GM18505 (cell line): ENCODE measurements around the gene SMAD9.

Source experiments
- ATAC-seq: cut with Tn5 transposase; IDR thresholded peaks from one replicate; pipeline ENCODE4 v1.9.1; 2021; ENCODE audit not compliant: unreplicated experiment
- POLR2A ChIP-seq: IDR thresholded peaks from 4 replicates; pipeline ENCODE4 v1.6.1; 2011; ENCODE audit warnings: borderline replicate concordance; ENCODE audit not compliant: insufficient read depth, insufficient read length; ENCODE audit errors: extremely low read depth

SMAD9 gene

DNA sequence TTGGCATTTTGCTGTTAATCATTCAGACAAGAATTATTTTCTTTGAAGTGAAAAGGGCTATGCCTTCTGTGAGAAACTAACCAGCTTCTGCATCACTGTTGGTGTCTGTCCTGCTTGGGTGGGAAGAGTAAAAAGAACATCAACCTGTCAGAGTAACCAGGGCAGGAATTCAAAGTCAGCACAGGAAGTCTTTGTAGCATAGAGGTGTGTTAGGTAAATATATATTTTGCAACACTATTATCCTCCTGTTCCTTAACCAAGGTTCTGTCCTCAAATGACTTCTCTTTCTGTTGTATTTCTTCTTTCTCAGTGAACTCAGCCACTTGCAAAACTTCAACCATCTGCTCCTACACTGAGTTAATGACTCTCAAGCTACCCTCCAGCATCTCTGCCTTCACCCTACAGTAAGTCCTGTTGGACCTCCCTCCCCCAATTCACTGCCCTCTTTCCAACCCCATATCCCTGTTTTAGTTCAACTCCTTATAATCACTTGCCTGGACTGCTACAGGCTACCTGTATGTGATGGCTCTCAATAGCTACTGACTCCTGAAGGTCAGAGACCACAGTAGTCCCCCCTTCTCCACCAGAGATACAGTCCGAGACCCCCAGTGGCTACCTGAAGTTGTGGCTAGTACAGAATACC, 49.9 kb downstream of the SMAD9 start:
- no peak for TF ChIP-seq POLR2A
- no peak for ATAC-seq

DNA sequence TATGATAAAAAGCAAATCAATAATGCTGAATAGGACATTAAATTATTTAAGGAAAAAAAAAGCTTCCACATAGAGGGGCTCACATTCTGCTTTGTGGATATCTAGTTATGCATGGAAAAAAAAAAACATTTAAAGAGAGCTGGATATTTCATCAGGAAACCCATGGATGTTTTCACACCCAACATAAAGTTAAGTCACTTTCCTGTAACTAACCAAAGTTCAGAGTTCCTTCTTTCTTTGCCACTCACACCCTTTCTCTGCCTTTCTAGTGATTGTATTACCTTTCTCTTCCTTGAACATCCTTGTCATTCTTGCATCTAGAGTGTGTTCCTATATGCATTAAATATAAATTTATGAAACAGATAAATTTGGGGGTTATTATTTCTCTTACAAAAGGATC, 53.8 kb downstream of the SMAD9 start:
- no peak for TF ChIP-seq POLR2A
- no peak for ATAC-seq

DNA sequence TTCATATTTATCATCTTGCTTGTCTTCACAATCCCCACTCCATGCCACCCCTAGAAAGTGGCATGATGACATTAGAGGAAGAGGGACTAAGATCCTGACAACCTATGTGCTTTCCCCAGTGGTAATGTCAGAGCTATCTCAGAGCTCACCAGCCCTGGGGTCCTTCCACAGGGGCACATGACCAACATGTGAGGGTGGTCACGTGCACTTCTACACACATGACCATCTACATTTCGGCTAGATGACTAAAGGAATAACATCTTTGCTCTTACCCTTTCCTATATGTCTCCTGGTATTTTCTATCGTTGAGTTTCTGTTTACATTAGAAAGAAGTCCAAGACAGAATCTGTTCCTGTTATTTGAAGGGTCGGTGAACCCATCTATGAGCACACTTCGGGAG, 54.8 kb downstream of the SMAD9 start:
- no peak for ATAC-seq
- no peak for TF ChIP-seq POLR2A

DNA sequence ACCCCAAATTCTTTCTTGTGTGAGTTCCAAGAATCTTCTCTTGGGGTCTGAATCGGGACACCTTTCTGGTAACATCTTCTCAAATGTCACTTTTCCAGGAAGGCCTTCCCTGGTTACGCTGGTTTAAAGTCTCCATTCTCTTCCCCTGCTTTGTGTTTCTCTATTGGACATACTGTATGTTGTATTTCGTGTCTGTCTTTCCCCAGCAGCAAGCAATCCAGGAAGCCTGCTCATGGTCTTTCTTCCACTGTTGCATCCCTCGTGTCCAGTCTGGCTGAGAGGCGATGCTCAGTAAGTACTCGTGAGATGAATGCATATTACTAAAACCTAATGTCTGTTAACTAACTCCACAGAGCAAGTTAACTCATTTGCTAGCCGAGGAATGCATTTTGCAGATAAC, 57.3 kb downstream of the SMAD9 start:
- TF ChIP-seq POLR2A: no peak
- ATAC-seq: no peak

DNA sequence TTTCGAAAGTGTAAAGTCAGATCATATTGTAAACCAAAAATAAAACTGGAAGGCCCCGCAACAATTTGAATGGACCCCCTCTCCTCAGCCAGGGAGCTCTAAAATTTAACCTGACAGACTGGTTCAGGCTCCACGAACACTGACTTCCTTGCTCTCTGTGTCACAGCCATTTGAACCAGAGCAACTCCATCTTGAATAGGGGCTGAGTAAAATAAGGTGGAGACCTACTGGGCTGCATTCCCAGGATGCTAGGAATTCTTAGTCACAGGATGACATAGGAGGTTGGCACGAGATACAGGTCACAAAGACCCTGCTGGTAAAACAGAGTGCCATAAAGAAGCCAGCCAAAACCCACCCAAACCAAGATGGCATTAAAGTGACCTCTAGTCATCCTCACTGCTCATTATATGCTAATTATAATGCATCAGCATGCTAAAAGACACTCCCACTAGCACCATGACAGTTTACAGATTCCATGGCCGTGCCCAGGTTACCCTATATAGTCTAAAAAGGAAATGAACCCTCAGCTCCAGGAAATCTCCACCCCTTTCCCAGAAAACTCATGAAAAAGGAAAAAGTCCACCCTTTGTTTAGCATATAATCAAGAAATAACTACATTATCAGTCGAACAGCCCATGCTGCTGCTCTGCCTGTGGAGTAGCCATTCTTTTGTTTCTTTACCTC, 57.9 kb downstream of the SMAD9 start:
- ATAC-seq: no peak
- no peak for TF ChIP-seq POLR2A

DNA sequence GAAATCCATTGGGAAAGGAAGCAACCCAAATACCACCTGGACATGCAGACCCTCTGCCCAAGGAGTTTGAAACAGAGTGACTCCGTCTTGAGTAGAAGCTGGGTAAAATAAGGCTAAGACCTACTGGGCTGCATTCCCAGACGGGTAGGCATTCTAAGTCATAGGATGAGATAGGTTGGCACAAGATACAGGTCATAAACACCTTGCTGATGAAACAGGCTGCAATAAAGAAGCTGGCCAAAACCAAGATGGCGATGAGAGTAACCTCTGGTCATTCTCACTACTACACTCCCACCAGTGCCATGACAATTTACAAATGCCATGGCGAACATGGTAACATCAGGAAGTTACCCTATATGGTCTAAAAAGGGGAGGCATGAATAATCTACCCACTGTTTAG, 60.8 kb downstream of the SMAD9 start:
- ATAC-seq: no peak
- TF ChIP-seq POLR2A: no peak

DNA sequence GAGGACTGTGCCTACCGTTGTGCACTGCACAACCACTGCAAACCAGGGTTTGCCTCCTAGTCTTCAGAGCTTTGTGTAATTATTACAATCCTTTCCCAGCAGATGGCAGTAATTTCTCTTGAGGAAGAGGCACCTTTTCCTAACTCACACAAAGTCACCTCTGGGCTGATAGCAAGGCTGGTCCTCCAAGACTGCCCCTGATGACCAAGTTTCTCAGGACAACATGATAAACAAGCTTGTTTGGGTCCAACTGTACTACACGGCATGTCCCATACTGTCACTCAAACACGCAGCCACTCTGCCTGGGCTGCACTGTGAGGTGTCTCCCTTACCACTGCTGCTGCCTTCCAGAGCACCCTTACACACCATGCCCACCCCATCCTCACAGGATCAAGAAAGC, 61.7 kb downstream of the SMAD9 start:
- peak; percentile 88 for ATAC-seq
- TF ChIP-seq POLR2A: no peak

DNA sequence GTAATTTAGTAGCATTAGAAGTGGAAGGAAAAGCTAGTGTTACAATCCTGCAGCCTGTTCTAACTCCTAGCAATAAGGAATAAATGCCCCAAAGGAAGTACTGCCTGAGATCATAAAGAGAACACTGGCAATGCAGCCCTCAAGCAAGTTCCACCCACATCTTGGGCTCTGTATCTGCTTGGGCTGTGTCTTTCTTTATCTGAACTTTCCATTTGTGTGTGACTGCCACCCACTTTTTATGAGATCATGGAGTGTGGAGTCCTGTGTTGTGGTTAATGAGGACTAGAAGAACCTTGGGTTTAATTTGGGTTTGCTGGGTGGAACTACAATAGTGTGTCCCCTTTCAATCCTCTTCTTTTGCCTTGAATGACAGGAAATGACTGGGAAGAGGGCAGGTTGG, 62.8 kb downstream of the SMAD9 start:
- no peak for TF ChIP-seq POLR2A
- ATAC-seq: no peak

DNA sequence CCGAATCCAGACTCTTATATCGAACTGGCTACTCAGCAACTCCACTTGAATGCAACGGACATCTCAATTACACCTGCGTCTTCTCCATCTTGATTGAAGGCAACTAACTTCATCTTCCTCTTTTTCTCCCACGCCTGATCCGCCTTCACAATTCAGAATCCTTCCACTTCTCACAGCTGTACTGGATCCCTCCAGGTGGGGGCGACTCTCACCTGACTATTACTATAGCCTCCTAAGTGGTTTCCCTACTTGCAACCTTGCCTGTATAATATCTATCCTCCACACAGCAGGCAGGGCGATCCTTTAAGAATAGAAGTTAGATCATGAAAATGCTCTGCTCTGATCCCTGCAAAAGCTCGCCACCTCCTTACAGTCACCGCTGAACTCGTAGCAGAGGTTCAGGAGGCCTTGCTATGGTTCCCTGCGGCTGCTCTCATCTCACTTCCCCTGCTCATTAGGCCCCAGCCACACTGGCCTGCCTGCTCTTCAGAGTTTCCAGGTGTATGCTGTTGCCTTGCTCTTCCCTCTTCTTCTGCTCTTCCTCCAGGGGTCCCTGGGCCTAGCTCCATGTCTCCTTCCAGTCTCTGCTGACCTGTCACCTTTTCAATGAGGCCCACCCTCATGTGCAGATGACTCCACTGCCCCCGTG, 69.1 kb downstream of the SMAD9 start:
- ATAC-seq: no peak
- TF ChIP-seq POLR2A: no peak

DNA sequence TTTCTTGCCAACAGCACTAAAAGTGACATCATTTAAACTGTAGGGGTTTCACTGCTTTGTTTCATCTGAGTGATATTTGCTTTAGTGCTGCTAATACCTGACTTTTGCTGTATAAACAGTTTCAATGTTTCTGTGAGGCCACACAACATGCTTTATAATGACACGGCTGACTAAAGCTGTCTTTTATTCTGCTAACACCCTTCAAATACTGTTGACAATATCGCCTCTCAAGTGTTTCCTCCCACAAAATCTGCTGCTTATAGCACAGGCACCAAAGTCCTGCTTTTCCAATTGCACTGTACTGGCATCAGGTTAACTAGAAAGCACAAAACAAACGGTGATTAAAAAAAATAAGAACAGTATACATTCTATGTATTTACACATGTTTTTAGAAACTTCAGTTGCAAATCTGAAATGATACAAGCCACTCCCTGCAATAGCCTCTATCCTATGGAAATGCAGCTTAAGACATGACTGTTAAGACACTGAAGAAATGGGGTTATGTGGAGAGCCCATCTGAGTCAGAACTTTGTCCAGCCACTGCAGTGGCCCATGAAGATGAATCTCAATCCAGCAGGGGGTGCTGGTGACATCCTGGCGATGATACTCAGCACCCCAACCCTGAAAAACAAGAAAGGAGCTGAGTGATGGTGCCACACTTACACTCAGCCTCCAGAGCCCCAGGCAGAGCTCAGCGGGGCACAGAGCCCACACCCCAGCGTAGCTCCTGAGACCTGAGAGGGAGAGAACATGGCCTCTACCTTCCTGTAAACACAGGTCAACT, 71.6 kb downstream of the SMAD9 start:
- peak; percentile 59 for ATAC-seq

DNA sequence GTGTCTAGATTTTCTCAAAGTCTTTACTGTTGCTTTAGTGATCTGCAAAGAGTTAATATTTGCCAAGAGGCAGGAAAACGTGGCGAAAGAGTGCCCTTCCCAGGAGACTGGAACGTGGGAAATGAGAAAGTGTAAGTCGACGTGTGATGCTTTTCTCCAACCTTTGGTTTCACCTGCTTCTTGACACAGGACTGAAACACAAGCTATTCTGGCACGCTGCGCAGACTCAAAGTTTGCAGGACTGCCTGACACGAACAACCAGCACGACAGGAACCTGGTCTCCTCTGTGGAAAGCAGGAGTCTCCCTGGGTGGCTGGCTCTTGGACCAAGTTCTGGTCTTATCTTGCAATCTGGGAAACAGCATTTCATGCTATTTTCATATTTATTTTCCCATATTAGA, 72.4 kb downstream of the SMAD9 start:
- TF ChIP-seq POLR2A: no peak
- no peak for ATAC-seq

More for the DNA sequence above, 71.6 kb downstream of the SMAD9 start:
- TF ChIP-seq POLR2A: no peak

DNA sequence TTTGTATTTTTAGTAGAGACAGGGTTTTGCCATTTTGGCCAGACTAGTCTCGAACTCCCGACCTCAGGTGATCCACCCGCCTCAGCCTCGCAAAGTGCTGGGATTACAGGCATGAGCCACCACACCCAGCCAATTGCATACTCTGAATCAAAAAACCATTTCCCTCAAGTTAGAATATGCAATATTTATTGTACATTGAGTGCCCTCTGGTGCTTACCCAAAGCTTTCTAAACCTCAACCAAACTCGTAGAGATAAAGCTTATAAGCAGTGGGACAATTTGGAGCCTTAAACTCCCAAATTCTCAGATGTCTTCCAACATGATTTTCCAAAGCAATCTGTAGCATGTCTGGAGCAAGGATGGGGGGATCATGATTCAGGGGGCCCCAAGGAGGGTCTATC, 78.6 kb downstream of the SMAD9 start:
- TF ChIP-seq POLR2A: no peak
- ATAC-seq: no peak

DNA sequence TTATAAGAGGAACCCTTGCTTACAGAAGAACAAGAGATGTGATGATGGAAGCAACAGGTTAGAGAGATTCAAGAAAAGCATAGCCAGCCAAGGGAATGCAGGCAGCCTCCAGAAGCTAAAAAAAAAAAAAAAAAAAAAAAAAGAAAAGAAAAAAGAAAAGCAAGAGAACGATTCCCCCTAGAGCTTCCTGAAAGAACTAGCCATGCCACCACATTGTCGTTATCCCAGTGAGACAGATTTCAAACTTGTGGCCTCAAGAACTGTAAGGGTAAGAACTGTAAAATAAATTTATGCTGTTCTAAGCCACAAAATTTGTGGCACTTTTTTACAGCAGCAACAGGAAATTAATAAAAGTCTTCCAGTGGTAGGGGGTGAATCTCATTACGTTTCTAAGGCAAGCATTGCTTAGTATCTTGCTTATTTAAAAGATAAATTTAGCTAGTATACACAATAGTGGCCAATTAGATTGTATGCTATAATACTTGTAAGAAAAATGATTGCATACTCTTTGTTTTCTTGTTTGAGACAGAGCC, 79.3 kb downstream of the SMAD9 start:
- no peak for TF ChIP-seq POLR2A

More for the DNA sequence above, 79.3 kb downstream of the SMAD9 start:
- ATAC-seq: no peak
